ENCODE measurements around the gene TTYH1. TPM values are rescaled to one million over a fixed set of nuclear protein-coding genes. Genes with fewer than 3 reads are reported as not detected.

TTYH1 gene
- total and polyA plus RNA-seq, 3 donors from 2014 or later = 126 to 248 (median 226) TPM

DNA sequence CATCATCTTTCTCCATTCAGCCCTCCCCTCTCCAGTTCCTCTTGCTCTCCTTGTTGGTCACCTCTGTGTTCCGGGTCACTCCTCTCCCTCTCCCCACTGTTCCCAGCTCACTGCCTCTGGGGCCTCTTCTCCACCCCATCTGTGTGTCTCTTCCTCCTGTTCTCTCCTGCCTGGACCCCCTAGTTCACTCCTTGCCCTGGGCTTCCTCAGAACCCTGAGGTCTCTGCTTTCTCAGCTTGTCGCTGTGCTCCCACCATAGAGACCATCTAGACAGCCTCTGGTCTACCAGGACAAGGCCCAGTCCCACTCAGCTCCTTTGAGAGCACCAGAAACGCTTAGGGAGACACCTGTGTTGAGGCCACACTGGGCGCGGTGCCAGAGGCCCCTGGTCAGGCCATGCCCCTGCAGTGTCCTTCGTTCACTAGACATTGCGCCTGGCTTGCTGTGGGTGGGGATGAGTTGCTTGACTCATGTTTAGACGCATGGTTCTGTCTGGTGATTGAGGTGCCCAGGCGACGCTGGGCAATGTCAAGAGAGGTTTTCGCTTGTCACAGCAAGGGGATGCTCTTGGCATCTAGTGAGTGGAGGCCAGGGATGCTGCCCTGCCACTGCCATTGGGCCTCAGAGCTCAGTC, 43.5 kb downstream of the TTYH1 start:
- TF ChIP-seq POLR2A (IDR thresholded peaks at IDR 0.05) = no peak
- TF ChIP-seq, protein P1, sequence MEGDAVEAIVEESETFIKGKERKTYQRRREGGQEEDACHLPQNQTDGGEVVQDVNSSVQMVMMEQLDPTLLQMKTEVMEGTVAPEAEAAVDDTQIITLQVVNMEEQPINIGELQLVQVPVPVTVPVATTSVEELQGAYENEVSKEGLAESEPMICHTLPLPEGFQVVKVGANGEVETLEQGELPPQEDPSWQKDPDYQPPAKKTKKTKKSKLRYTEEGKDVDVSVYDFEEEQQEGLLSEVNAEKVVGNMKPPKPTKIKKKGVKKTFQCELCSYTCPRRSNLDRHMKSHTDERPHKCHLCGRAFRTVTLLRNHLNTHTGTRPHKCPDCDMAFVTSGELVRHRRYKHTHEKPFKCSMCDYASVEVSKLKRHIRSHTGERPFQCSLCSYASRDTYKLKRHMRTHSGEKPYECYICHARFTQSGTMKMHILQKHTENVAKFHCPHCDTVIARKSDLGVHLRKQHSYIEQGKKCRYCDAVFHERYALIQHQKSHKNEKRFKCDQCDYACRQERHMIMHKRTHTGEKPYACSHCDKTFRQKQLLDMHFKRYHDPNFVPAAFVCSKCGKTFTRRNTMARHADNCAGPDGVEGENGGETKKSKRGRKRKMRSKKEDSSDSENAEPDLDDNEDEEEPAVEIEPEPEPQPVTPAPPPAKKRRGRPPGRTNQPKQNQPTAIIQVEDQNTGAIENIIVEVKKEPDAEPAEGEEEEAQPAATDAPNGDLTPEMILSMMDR (IDR thresholded peaks at IDR 0.05) = no peak
- Histone ChIP-seq H3K4me3 (no peak overlapping the region), H3K27me3 (no peaks in the 10 kb centered on the region), H3K9me3 (no peaks in the 10 kb centered on the region), H3K4me1 (peaks cover 11% of the 10 kb centered on the region), H3K27ac (no peak overlapping the region), H3K36me3 (ENCODE audit: low read depth, missing control alignments) (no peaks in the 10 kb centered on the region)
- no peak for DNase-seq
- intact Hi-C loops (cut with DNase I; ENCODE audit: low total_unique reads) = no loop called here
- 82 to 89% methylated on average over 4 to 10 of the region's 11 CpGs for WGBS, 2 donors

DNA sequence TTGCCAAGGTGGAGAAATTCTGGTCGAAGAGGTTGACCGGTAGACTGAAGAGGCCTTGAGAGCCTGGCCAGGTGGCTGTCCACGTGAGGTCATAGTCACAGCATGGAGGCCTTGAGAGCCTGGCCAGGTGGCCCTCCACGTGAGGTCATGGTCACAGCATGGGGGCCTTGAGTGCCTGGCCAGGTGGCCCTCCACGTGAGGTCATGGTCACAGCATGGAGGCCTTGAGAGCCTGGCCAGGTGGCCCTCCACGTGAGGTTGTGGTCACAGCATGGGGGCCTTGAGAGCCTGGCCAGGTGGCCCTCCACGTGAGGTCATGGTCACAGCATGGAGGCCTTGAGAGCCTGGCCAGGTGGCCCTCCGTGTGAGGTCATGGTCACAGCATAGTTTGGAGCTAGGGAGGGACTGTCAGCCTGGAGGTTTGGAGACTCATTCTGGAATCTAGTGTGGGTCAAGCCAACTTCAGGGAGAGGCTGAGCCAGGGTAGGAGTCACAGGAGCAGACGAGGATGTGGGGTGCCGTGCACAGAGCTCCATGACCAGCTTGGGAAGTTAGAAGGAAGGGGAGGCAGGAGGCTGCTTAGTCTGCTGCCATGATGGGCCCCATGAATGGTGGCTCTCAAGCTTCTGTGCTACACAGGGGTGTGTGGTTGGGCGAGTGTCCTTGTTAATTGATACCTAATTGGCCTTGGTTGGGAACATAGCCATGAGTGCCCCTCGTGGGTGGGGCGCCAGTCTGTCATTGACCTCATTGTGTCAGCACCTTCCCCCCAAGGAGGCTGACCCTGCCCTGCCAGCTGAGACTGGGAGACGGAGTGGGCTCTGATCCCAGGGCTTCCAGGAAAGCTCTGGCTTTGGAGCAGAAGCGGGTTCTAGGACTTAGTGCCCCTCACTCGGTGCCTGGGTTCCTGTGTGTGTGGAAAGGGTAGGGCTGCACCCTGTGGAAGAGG, 44.3 kb downstream of the TTYH1 start:
- Histone ChIP-seq H3K27me3 (no peaks in the 10 kb centered on the region), H3K27ac (no peak overlapping the region), H3K9me3 (no peaks in the 10 kb centered on the region), H3K36me3 (ENCODE audit: low read depth, missing control alignments) (no peaks in the 10 kb centered on the region), H3K4me3 (no peak overlapping the region), H3K4me1 (peaks cover 11% of the 10 kb centered on the region)
- DNase-seq = no peak
- 64 to 66% methylated on average over 10 to 16 of the region's 16 CpGs for WGBS, 2 donors
- intact Hi-C loops (cut with DNase I; ENCODE audit: low total_unique reads) = no loop called here
- TF ChIP-seq, protein P1 (IDR thresholded peaks at IDR 0.05) = no peak
- no peak for TF ChIP-seq POLR2A (IDR thresholded peaks at IDR 0.05)

DNA sequence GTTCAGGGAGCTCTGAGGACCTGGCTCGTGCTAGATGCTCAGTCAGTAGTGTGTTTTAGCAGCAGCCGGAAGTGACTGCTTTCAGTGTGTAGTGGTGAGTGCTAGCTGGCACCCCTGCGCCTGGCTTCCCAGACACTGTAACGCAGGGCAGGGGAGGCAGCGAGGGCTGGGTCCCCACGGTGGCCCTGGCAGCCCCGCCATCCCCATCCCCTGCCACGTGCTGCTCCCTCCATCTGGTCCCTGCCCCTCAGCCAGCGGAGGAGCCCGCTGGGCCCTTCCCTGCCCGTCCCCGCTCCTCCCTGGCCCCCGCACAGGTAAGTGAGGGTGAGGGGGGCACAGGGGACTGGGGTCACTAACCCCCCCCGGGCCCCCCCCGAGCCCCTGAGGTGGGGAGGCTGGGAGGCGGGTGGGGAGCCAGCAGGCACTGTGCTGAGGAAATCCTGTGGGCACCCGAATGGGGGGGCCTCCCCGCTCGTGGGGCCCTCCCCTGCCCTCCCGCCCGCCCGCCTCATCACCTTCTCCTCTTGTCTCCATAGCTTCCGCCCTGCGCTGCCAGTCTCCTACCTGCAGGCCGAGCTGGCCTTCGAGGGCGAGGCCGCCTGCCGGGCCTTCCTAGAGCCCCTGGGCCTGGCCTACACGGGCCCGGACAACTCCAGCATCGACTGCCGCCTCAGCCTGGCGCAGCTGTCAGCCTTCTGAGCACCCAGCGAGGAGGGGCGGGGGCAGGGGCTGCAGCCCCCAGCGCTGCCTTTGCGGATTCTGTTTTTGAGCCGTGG, 45.2 kb downstream of the TTYH1 start:
- DNase-seq = no peak
- WGBS, 2 donors = 85 to 89% methylated on average over 18 to 39 of the region's 39 CpGs
- intact Hi-C loops (cut with DNase I; ENCODE audit: low total_unique reads) = no loop called here
- Histone ChIP-seq H3K4me3 (no peak overlapping the region), H3K4me1 (peaks cover 11% of the 10 kb centered on the region), H3K27me3 (no peaks in the 10 kb centered on the region), H3K9me3 (no peaks in the 10 kb centered on the region), H3K36me3 (ENCODE audit: low read depth, missing control alignments) (no peaks in the 10 kb centered on the region), H3K27ac (no peak overlapping the region)
- TF ChIP-seq, protein P1 (IDR thresholded peaks at IDR 0.05) = no peak
- no peak for TF ChIP-seq POLR2A (IDR thresholded peaks at IDR 0.05)

DNA sequence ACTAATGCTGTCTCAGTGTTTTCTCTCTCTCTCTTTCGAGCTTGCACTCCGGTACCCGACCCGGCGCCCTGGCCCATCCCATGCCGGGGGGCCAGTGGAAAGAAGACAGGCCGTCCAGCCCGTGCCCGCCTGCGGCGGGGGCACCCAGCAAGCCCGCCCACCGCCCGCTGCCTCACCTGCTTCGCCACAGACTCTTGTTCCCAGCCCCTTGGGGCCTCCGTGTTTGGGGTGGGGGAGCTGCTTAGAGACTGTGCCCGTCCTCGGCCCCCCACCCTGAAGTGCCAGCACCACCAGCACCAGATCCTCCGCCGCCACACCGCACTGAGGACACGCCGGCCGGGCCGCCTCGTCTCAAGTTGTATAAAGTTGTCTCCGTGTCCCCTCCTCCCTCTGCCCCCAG, 45.9 kb downstream of the TTYH1 start:
- no peaks in the 10 kb centered on the region for H3K36me3 ChIP-seq (ENCODE audit: low read depth, missing control alignments)

More for the DNA sequence above, 45.9 kb downstream of the TTYH1 start:
- 85 to 87% methylated on average over 27 of the region's 27 CpGs for WGBS, 2 donors
- TF ChIP-seq, protein P1 (IDR thresholded peaks at IDR 0.05) = no peak
- no peak for TF ChIP-seq POLR2A (IDR thresholded peaks at IDR 0.05)
- Histone ChIP-seq H3K27ac (no peak overlapping the region), H3K4me3 (no peak overlapping the region), H3K27me3 (no peaks in the 10 kb centered on the region), H3K9me3 (no peaks in the 10 kb centered on the region), H3K4me1 (peaks cover 11% of the 10 kb centered on the region)
- no peak for DNase-seq
- intact Hi-C loops (cut with DNase I; ENCODE audit: low total_unique reads) = no loop called here

All from testis (tissue), 3 donors.